Mammary epithelial cell (primary cell): Measurements from ENCODE around the gene KPNA6.

Experiments used
- EZH2 ChIP-seq: IDR thresholded peaks from 2 replicates; pipeline ENCODE4 v1.6.1; 2012; ENCODE audit warnings: low read length, inconsistent platforms, borderline replicate concordance
- TF ChIP-seq, protein P1 (sequence below), 2 donors: IDR thresholded peaks in 1 of 2; conservative IDR thresholded peaks in 1 of 2; 2 replicates each; pipeline ENCODE4 v1.5.1; 2011 to 2012; ENCODE audit warnings: inconsistent platforms in 2 of 2, low read length in 2 of 2, mild to moderate bottlenecking in 2 of 2, control low read depth in 1 of 2, low read depth in 1 of 2; ENCODE audit not compliant: insufficient read depth in 1 of 2; ENCODE audit errors: extremely low read depth in 1 of 2

DNA sequence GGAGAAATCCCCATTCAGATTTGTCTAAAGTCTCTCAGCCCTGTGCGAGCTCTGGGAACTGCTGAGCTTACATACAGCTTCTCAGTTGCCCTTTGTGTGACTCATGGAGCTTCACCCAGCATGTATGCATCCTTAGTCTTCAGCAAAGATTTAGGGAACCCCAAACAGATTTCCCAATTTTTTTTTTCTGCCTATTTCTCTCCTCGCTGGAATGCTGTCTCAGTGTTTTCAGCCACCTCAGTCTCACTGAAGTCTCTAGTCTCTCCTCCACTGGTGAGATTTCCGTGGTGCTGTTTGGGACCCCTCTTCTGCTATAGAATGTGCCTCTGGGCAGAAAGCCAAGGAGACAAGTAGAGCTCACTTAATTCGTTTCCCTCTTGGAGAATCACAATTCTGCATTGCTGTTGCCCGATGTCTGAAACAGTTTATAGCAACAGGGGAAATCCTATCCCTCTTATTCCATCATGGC lies 43.5 kb downstream of the KPNA6 start:
- TF ChIP-seq EZH2, result no peak
- TF ChIP-seq, protein P1, sequence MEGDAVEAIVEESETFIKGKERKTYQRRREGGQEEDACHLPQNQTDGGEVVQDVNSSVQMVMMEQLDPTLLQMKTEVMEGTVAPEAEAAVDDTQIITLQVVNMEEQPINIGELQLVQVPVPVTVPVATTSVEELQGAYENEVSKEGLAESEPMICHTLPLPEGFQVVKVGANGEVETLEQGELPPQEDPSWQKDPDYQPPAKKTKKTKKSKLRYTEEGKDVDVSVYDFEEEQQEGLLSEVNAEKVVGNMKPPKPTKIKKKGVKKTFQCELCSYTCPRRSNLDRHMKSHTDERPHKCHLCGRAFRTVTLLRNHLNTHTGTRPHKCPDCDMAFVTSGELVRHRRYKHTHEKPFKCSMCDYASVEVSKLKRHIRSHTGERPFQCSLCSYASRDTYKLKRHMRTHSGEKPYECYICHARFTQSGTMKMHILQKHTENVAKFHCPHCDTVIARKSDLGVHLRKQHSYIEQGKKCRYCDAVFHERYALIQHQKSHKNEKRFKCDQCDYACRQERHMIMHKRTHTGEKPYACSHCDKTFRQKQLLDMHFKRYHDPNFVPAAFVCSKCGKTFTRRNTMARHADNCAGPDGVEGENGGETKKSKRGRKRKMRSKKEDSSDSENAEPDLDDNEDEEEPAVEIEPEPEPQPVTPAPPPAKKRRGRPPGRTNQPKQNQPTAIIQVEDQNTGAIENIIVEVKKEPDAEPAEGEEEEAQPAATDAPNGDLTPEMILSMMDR (conservative IDR thresholded peaks at IDR 0.05 in 1 of 2, IDR thresholded peaks at IDR 0.05 in 1 of 2; ENCODE audit: extremely low read depth in 1 of 2, insufficient read depth in 1 of 2, low read depth in 1 of 2, low read length in 2 of 2), result no peak
